Gastroesophageal sphincter (tissue), 4 donors: ENCODE data around the gene ERFL. TPM values are rescaled to one million over a fixed set of nuclear protein-coding genes. Genes with fewer than 3 reads are reported as not detected.
A peak's percentile ranks its signal among the peaks of the same experiment; 100 is the strongest.

Experiments
- ATAC-seq: fragments of 150-250 bp; one replicate; pipeline ENCODE4 v1.9.1; 2016; ENCODE audit warnings: mild to moderate bottlenecking, moderate library complexity
- H3K27ac ChIP-seq, 4 donors: fragments of 200-600 bp; sonication (generic) in 3 of 4; 1 replicate in 3 of 4; 2 replicates in 1 of 4; pipeline ENCODE4 v1.5.1; 2016 to 2019
- H3K27me3 ChIP-seq: fragments of 200-600 bp; sonication (generic); one replicate; pipeline ENCODE4 v1.5.1; 2019
- H3K36me3 ChIP-seq, 2 donors: fragments of 200-600 bp; sonication (generic); one replicate each; pipeline ENCODE4 v1.5.1; 2019; ENCODE audit warnings: control low read depth in 1 of 2
- H3K4me1 ChIP-seq, 3 donors: fragments of 200-600 bp; sonication (generic); 1 replicate in 2 of 3; 2 replicates in 1 of 3; pipeline ENCODE4 v1.5.1; 2016 to 2019; ENCODE audit warnings: control low read depth in 2 of 3
- H3K4me3 ChIP-seq, 2 donors: fragments of 200-600 bp; sonication (generic); one replicate each; pipeline ENCODE4 v1.5.1; 2019; ENCODE audit warnings: mild to moderate bottlenecking in 1 of 2, moderate library complexity in 1 of 2
- H3K9me3 ChIP-seq, 3 donors: fragments of 200-600 bp; sonication (generic); one replicate each; pipeline ENCODE4 v1.5.1; 2017 to 2019; ENCODE audit warnings: control low read depth in 2 of 3
- CTCF ChIP-seq, 4 experiments: fragments of 200-600 bp in 2 of 4; fragments of 450-650 bp in 2 of 4; sonication (generic) in 1 of 4; IDR thresholded peaks; one replicate each; pipeline ENCODE4 v1.5.1; 2017 to 2019; ENCODE audit warnings: antibody characterized with exemption in 4 of 4, mild to moderate bottlenecking in 2 of 4, moderate library complexity in 2 of 4
- EP300 ChIP-seq: sonication (generic); formaldehyde crosslinking; IDR thresholded peaks from one replicate; pipeline ENCODE4 v1.6.1; 2017; ENCODE audit warnings: antibody characterized with exemption, mild to moderate bottlenecking
- POLR2A ChIP-seq, 2 donors: fragments of 450-650 bp; IDR thresholded peaks; one replicate each; pipeline ENCODE4 v1.6.1; 2017; ENCODE audit warnings: antibody characterized with exemption in 2 of 2, mild to moderate bottlenecking in 2 of 2, moderate library complexity in 1 of 2
- POLR2AphosphoS5 ChIP-seq: sonication (generic); formaldehyde crosslinking; IDR thresholded peaks from one replicate; pipeline ENCODE4 v1.6.1; 2017; ENCODE audit warnings: antibody characterized with exemption
- WGBS, 2 donors: methylation state at CpG; one replicate each; pipeline ENCODE4 v1.1.5; 2018; ENCODE audit warnings: low coverage in 1 of 2; 5-methylcytosine and 5-hydroxymethylcytosine counted together
- total RNA-seq, 4 donors: library from RNA; depleted of rRNA; stranded (reverse); fragments of >200 nt; gene quantifications; one replicate each; pipeline ENCODE4 v1.1.0, GENCODE V29; 2016

The ERFL gene
- total RNA-seq, 4 donors from 2014 or later = not detected

DNA sequence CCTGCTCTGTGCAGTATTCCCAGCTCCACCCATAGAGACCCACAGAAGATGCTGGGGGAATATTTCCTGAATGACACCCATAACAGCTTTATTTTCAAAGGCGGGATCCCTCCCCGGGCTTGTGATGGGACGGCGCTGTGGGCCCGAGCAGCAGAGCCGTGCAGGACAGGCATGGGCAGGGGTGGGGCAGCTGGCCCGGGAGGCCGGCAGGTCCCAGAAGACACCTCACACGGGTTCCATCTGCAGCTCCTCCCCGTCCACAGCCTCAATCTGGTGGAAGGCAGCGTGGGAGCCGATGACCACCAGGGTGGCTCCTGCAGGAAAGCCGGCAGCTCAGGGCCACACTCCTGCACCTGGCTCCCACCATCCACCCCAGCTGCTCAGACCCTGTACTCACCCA, 28.4 kb upstream of the ERFL start:
- Histone ChIP-seq H3K9me3 (no peaks in the 10 kb centered on the region), H3K36me3 (peaks cover 0 to 31% of the 10 kb centered on the region in 2 donors), H3K4me3 (no peak overlapping the region), H3K27me3 (no peaks in the 10 kb centered on the region), H3K27ac (no peak overlapping the region), H3K4me1 (peaks cover 0 to 24% (median 13%) of the 10 kb centered on the region in 3 donors)
- TF ChIP-seq POLR2A (IDR thresholded peaks at IDR 0.05) = no peak
- no peak for TF ChIP-seq POLR2AphosphoS5
- TF ChIP-seq EP300 = no peak
- no peak for TF ChIP-seq CTCF (IDR thresholded peaks at IDR 0.05)
- ATAC-seq = no peak
- WGBS, 2 donors = 50% methylated on average over 2 of the region's 13 CpGs; no CpG with 5 or more reads in 1 of the 2 donors

- peaks cover 0 to 31% of the 10 kb centered on the region in 2 donors for H3K36me3 ChIP-seq
- no peak overlapping the region for H3K4me3 ChIP-seq
- H3K9me3 ChIP-seq = no peaks in the 10 kb centered on the region
- 58 to 68% methylated on average over 2 to 6 of the region's 7 CpGs for WGBS, 2 donors
- H3K4me1 ChIP-seq = peaks cover 0 to 24% (median 13%) of the 10 kb centered on the region in 3 donors
- H3K27me3 ChIP-seq = no peaks in the 10 kb centered on the region
- no peak for ATAC-seq
- TF ChIP-seq POLR2A (IDR thresholded peaks at IDR 0.05) = no peak
- TF ChIP-seq EP300 = no peak
- no peak for TF ChIP-seq CTCF (IDR thresholded peaks at IDR 0.05)
- no peak for TF ChIP-seq POLR2AphosphoS5
- no peak overlapping the region for H3K27ac ChIP-seq
Measured at GRCh38 chr19:41955521-41955920, 27.3 kb upstream of the ERFL start.

GRCh38 chr19:41951686-41952172, 23.5 kb upstream of the ERFL start:
- Histone ChIP-seq H3K27ac (no peak overlapping the region), H3K9me3 (no peaks in the 10 kb centered on the region), H3K4me3 (no peak overlapping the region), H3K36me3 (peaks cover 0 to 24% of the 10 kb centered on the region in 2 donors), H3K27me3 (peaks cover 5% of the 10 kb centered on the region), H3K4me1 (no peaks in the 10 kb centered on the region)
- TF ChIP-seq POLR2A (IDR thresholded peaks at IDR 0.05) (no peak), CTCF (IDR thresholded peaks at IDR 0.05) (peak in 3 of 4 experiments; percentile 88 to 99 (median 90))
- ATAC-seq = peak; percentile 74
- 2 to 4% methylated on average over 8 to 9 of the region's 12 CpGs for WGBS, 2 donors

DNA sequence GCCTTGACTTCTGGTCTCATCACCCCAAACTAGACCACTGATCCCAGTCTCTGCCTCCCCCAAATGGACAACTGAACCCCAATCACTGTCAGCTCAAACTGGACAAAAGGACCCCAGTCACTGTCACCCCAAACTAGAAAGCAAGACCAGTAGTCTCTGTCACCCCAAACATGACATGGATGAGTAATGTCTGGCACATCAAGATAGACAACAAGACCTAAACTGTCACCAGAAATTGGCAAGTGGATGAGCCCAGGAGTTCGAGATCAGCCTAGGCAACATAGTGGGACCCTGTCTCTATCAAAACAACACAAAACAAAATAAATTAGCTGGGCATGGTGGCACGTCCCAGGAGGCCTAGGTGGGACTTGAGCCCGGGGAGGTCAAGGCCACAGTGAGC, 18.8 kb upstream of the ERFL start:
- Histone ChIP-seq H3K27me3 (peaks cover 50% of the 10 kb centered on the region), H3K4me3 (no peak overlapping the region), H3K27ac (no peak overlapping the region), H3K9me3 (no peaks in the 10 kb centered on the region), H3K36me3 (peaks cover 0 to 4% of the 10 kb centered on the region in 2 donors), H3K4me1 (no peaks in the 10 kb centered on the region)
- no peak for ATAC-seq
- WGBS, 2 donors = 87 to 94% methylated on average over 2 to 3 of the region's 3 CpGs
- no peak for TF ChIP-seq POLR2AphosphoS5
- no peak for TF ChIP-seq POLR2A (IDR thresholded peaks at IDR 0.05)
- no peak for TF ChIP-seq CTCF (IDR thresholded peaks at IDR 0.05)
- no peak for TF ChIP-seq EP300

GRCh38 chr19:41945135-41945766, 17.0 kb upstream of the ERFL start:
- Histone ChIP-seq H3K9me3 (no peaks in the 10 kb centered on the region), H3K36me3 (peaks cover 0 to 4% of the 10 kb centered on the region in 2 donors), H3K27me3 (peaks cover 69% of the 10 kb centered on the region), H3K4me1 (peaks cover 0 to 11% (median 7%) of the 10 kb centered on the region in 3 donors), H3K27ac (no peak overlapping the region), H3K4me3 (no peak overlapping the region)
- no peak for ATAC-seq
- no peak for TF ChIP-seq CTCF (IDR thresholded peaks at IDR 0.05)
- no peak for TF ChIP-seq EP300
- TF ChIP-seq POLR2A (IDR thresholded peaks at IDR 0.05) = no peak
- no peak for TF ChIP-seq POLR2AphosphoS5
- 89 to 100% methylated on average over 1 to 2 of the region's 8 CpGs for WGBS, 2 donors
